ENCODE data around the gene ZNF273. TPM values are rescaled to one million over a fixed set of nuclear protein-coding genes. Genes with fewer than 3 reads are reported as not detected.
A peak's percentile ranks its signal among the peaks of the same experiment; 100 is the strongest.

Gene ZNF273
- total RNA-seq, 4 donors from 2014 or later: 3.0 to 19.8 (median 13.2) TPM

GRCh38 chr7:64870656-64871055, 32.4 kb upstream of the ZNF273 start:
- no peak for DNase-seq (ENCODE audit: low spot score in 2 of 2)
- Histone ChIP-seq H3K9me3 (peaks cover 0 to 11% (median 0%) of the 10 kb centered on the region in 4 donors), H3K27ac (no peak overlapping the region), H3K4me3 (no peak overlapping the region), H3K4me1 (no peaks in the 10 kb centered on the region), H3K27me3 (no peaks in the 10 kb centered on the region), H3K36me3 (no peaks in the 10 kb centered on the region)
- WGBS, 2 donors: 93 to 94% methylated on average over 13 of the region's 13 CpGs
- TF ChIP-seq EP300 (IDR thresholded peaks at IDR 0.05): no peak
- TF ChIP-seq POLR2A (IDR thresholded peaks at IDR 0.05): no peak
- TF ChIP-seq CTCF (IDR thresholded peaks at IDR 0.05): no peak

GRCh38 chr7:64871761-64872160, 31.3 kb upstream of the ZNF273 start:
- H3K4me1 ChIP-seq: no peaks in the 10 kb centered on the region
- no peak overlapping the region for H3K4me3 ChIP-seq
- no peak overlapping the region for H3K27ac ChIP-seq
- no peak for TF ChIP-seq POLR2A (IDR thresholded peaks at IDR 0.05)
- TF ChIP-seq CTCF (IDR thresholded peaks at IDR 0.05): no peak
- TF ChIP-seq EP300 (IDR thresholded peaks at IDR 0.05): no peak
- WGBS, 2 donors: 83 to 85% methylated on average over 8 of the region's 8 CpGs
- H3K27me3 ChIP-seq: no peaks in the 10 kb centered on the region
- no peaks in the 10 kb centered on the region for H3K36me3 ChIP-seq
- DNase-seq (ENCODE audit: low spot score in 2 of 2): peak in 1 of 2 donors; percentile 2
- peaks cover 0 to 11% (median 0%) of the 10 kb centered on the region in 4 donors for H3K9me3 ChIP-seq

GRCh38 chr7:64872351-64873154, 30.5 kb upstream of the ZNF273 start:
- no peak overlapping the region for H3K27ac ChIP-seq
- 90 to 95% methylated on average over 32 of the region's 36 CpGs for WGBS, 2 donors
- no peaks in the 10 kb centered on the region for H3K27me3 ChIP-seq
- peaks cover 0 to 11% (median 0%) of the 10 kb centered on the region in 4 donors for H3K9me3 ChIP-seq
- H3K4me3 ChIP-seq: no peak overlapping the region
- H3K36me3 ChIP-seq: no peaks in the 10 kb centered on the region
- no peak for TF ChIP-seq CTCF (IDR thresholded peaks at IDR 0.05)
- no peak for TF ChIP-seq POLR2A (IDR thresholded peaks at IDR 0.05)
- TF ChIP-seq EP300 (IDR thresholded peaks at IDR 0.05): no peak
- peaks cover 0 to 7% (median 0%) of the 10 kb centered on the region in 4 donors for H3K4me1 ChIP-seq
- peak in 1 of 2 donors; percentile 2 for DNase-seq (ENCODE audit: low spot score in 2 of 2)

- no peak overlapping the region for H3K4me3 ChIP-seq
Observed at GRCh38 chr7:64873155-64873500, 29.9 kb upstream of the ZNF273 start.

GRCh38 chr7:64873517-64873916, 29.6 kb upstream of the ZNF273 start:
- whole genome bisulfite sequencing, 2 donors: 68% methylated on average over 5 of the region's 5 CpGs
- H3K36me3 ChIP-seq: no peaks in the 10 kb centered on the region
- no peak overlapping the region for H3K4me3 ChIP-seq

More at GRCh38 chr7:64873155-64873500, 29.9 kb upstream of the ZNF273 start:
- H3K27ac ChIP-seq: no peak overlapping the region
- peak in 1 of 2 donors; percentile 2 for DNase-seq (ENCODE audit: low spot score in 2 of 2)
- no peaks in the 10 kb centered on the region for H3K27me3 ChIP-seq
- H3K4me1 ChIP-seq: peaks cover 0 to 7% (median 0%) of the 10 kb centered on the region in 4 donors
- no peak for TF ChIP-seq POLR2A (IDR thresholded peaks at IDR 0.05)
- 94% methylated on average over 10 of the region's 10 CpGs for WGBS, 2 donors
- H3K9me3 ChIP-seq: peaks cover 0 to 11% (median 0%) of the 10 kb centered on the region in 4 donors
- no peaks in the 10 kb centered on the region for H3K36me3 ChIP-seq

More at GRCh38 chr7:64873517-64873916, 29.6 kb upstream of the ZNF273 start:
- Histone ChIP-seq H3K27me3 (no peaks in the 10 kb centered on the region), H3K9me3 (peaks cover 0 to 11% (median 0%) of the 10 kb centered on the region in 4 donors), H3K27ac (no peak overlapping the region), H3K4me1 (peaks cover 0 to 7% (median 0%) of the 10 kb centered on the region in 4 donors)
- TF ChIP-seq CTCF (IDR thresholded peaks at IDR 0.05): no peak
- no peak for TF ChIP-seq EP300 (IDR thresholded peaks at IDR 0.05)
- no peak for TF ChIP-seq POLR2A (IDR thresholded peaks at IDR 0.05)
- no peak for DNase-seq (ENCODE audit: low spot score in 2 of 2)
